Activated naive CD8-positive, alpha-beta T cell treated with anti-CD3 and anti-CD28 coated beads, Interleukin-2, amount 10 ng/mL, durations not matched to agents 7 days and 5 days (primary cell): ENCODE measurements around the gene DRGX. TPM values are rescaled to one million over a fixed set of nuclear protein-coding genes. Genes with fewer than 3 reads are reported as not detected.

Experiments
- ATAC-seq: fragments of 150-1000 bp; cut with Tn5 transposase; one replicate; pipeline ENCODE4 v1.10.0; 2021; ENCODE audit warnings: low read depth, moderate library complexity
- POLR2A ChIA-PET: fragments of 350-600 bp; sonication (Branson Sonifier 250); formaldehyde crosslinking; loops from one replicate; lab custom pipeline; 2021; ENCODE audit warnings: antibody characterized with exemption; lab: Charles Lee
- DNase-seq: peaks from one replicate; pipeline ENCODE4 v3.0.0; 2021
- H3K27ac Mint-ChIP-seq: one replicate; pipeline ENCODE4 v1.8.0; 2022; ENCODE audit warnings: mild to moderate bottlenecking, mixed read lengths
- H3K27me3 Mint-ChIP-seq: one replicate; pipeline ENCODE4 v1.8.0; 2022; ENCODE audit warnings: mild to moderate bottlenecking, moderate library complexity, mixed read lengths
- H3K36me3 Mint-ChIP-seq: one replicate; pipeline ENCODE4 v1.8.0; 2021; ENCODE audit warnings: mild to moderate bottlenecking, mixed read lengths
- H3K4me1 Mint-ChIP-seq: one replicate; pipeline ENCODE4 v1.8.0; 2021; ENCODE audit warnings: mixed read lengths
- H3K4me3 Mint-ChIP-seq: one replicate; pipeline ENCODE4 v1.8.0; 2022; ENCODE audit warnings: mild to moderate bottlenecking, moderate library complexity, mixed read lengths
- H3K9me3 Mint-ChIP-seq: one replicate; pipeline ENCODE4 v1.8.0; 2021; ENCODE audit warnings: mixed read lengths
- total RNA-seq, 2 experiments: library from RNA; stranded (reverse); gene quantifications; one replicate each; pipeline ENCODE4 v1.2.3, GENCODE V29; 2021

DRGX gene
- total RNA-seq, 2 experiments from 2014 or later = not detected

DNA sequence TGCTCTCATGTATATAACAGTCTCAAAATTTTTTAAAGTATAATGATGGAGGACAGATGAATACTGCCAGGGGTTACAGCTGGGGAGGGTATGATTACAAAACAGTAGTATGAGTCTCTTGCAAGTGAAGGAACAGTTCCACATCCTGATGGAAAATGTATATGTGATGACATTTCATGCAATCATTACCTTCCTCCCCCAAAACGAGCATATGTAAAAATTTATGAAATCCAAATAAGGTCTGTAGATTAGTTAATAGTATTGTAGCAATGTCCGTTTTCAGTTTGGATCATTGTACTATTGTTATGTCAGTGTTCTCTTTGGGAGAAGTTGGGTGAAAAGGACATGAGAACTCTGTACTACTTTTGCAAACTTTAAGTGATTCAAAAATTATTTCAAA lies 38.0 kb downstream of the DRGX start:
- DNase-seq = no peak
- no peak overlapping the region for H3K4me3 Mint-ChIP-seq
- POLR2A ChIA-PET = no interaction called here
- no peak overlapping the region for H3K27ac Mint-ChIP-seq
- ATAC-seq = no peak
- peaks cover 16% of the 10 kb centered on the region for H3K27me3 Mint-ChIP-seq
- no peaks in the 10 kb centered on the region for H3K36me3 Mint-ChIP-seq
- peaks cover 2% of the 10 kb centered on the region for H3K9me3 Mint-ChIP-seq
- peaks cover 4% of the 10 kb centered on the region for H3K4me1 Mint-ChIP-seq

DNA sequence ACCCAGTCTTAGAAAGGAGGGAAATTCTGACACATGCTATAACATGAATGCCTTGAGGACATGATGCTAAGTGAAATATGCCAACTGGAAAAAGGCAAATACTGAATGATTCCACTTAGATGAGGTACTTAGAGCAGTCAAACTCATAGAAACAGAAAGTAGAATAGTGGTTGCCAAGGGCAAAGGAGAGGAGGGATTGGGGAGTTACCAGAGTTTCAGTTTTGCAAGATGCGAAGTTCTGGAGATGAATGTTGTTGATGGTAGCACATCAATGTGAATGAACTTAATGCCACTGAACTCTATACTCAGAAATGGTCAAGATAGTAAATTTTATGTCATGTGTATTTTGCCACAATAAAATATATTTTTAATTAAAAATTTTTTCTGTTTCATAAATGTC lies 38.9 kb downstream of the DRGX start:
- peaks cover 4% of the 10 kb centered on the region for H3K4me1 Mint-ChIP-seq
- H3K4me3 Mint-ChIP-seq = no peak overlapping the region
- no peak overlapping the region for H3K27ac Mint-ChIP-seq
- POLR2A ChIA-PET = no interaction called here
- no peaks in the 10 kb centered on the region for H3K36me3 Mint-ChIP-seq
- H3K27me3 Mint-ChIP-seq = peaks cover 13% of the 10 kb centered on the region
- H3K9me3 Mint-ChIP-seq = peaks cover 2% of the 10 kb centered on the region
- no peak for DNase-seq
- no peak for ATAC-seq

DNA sequence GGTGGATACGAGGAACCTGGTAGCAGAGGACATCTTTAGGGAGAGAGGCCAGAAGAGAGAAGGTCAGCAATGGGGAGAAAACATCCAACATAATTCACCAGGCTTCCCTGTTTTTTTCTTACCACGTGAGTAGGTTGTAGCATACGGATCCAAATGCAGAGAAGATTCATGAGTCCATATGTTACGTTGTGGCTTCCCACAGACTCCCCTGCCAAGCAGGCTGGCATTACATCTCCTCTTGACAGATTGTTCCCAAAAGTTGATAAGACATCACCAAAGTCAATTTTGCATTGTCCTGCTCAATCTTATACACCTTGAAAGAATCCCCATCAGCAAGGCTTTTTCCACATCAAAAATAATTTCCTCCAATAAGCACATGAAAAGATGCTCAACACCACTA lies 39.7 kb downstream of the DRGX start:
- peaks cover 2% of the 10 kb centered on the region for H3K9me3 Mint-ChIP-seq
- H3K27me3 Mint-ChIP-seq = peaks cover 13% of the 10 kb centered on the region
- POLR2A ChIA-PET = no interaction called here
- H3K36me3 Mint-ChIP-seq = no peaks in the 10 kb centered on the region
- H3K27ac Mint-ChIP-seq = no peak overlapping the region
- no peak overlapping the region for H3K4me3 Mint-ChIP-seq
- ATAC-seq (no peak), DNase-seq (no peak)
- peaks cover 4% of the 10 kb centered on the region for H3K4me1 Mint-ChIP-seq

DNA sequence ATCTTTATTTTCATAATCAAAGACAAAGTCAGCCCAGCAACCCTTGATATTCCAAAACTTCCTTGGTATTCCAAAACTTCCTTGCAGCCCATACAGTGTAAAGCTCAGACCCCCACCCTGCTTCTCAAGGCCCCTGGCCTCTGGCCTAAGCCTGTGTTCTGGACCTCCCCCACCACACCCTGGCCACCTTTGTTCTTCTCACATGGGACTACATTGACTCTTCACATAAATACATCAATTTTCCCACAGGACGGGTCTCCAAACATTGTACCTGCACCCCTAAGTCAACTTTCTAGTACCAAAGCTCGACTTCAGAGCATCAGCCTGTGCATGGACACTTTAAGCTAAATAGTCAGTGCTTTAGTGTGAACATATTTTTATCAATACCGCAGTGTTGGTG lies 40.7 kb downstream of the DRGX start:
- no peak overlapping the region for H3K27ac Mint-ChIP-seq
- POLR2A ChIA-PET = no interaction called here
- H3K36me3 Mint-ChIP-seq = no peaks in the 10 kb centered on the region
- ATAC-seq (no peak), DNase-seq (no peak)
- H3K27me3 Mint-ChIP-seq = peaks cover 13% of the 10 kb centered on the region
- peaks cover 4% of the 10 kb centered on the region for H3K4me1 Mint-ChIP-seq
- no peak overlapping the region for H3K4me3 Mint-ChIP-seq
- H3K9me3 Mint-ChIP-seq = peaks cover 4% of the 10 kb centered on the region

DNA sequence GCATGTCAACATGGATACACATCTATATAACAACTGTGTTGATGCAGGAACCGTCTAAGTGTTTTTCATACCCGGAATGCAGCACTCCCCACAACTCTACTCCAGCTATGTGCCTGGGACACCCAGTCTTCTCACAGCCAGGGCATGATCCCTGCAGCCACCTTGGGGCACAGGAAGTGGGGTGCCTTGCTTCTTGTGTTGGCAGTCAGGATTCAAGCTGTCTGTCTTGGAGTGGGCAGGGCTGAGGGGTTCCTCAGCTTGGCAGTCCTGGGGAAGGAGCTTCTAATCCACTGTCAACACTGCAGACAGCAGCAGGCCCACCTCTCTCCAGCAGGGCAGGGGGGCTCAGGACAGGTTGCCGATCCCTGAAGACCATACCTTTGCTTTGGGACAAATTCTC lies 41.3 kb downstream of the DRGX start:
- peaks cover 4% of the 10 kb centered on the region for H3K9me3 Mint-ChIP-seq
- no peak for DNase-seq
- POLR2A ChIA-PET = no interaction called here
- no peak for ATAC-seq
- H3K36me3 Mint-ChIP-seq = no peaks in the 10 kb centered on the region
- H3K4me1 Mint-ChIP-seq = peaks cover 4% of the 10 kb centered on the region
- H3K27me3 Mint-ChIP-seq = peaks cover 15% of the 10 kb centered on the region
- H3K4me3 Mint-ChIP-seq = no peak overlapping the region
- H3K27ac Mint-ChIP-seq = no peak overlapping the region

DNA sequence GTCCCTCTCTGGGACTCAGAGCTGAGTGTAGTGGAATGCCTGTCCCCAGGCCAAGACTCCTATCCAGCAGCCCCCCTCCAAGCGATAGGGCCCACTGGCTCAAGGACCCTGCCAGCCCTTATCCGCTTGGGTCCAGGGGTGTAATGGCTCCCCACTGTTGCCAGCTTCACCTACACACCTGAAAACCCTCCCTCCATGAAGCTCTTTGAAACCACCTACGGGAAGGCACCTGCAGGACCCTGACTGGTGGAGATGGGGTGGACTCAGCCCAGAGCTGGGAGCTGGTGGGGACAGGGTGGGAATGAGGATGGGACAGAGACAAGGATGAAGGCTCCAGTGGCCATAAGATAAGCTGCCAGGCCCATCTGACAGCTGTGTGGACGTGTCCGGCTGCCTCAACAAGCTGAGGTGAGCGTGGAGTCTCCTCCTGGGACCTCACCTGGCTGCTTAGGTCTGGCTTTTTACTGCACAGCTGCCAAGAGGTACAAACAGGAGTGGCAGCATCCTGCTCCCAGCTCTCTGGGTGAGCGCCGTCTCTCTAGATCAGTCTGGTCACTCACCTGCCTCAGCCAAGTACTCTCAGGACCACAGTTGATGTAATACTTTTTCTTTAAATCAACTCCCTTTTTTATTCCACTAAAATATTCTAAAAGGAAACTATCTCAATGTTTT lies 41.9 kb downstream of the DRGX start:
- H3K9me3 Mint-ChIP-seq = peaks cover 6% of the 10 kb centered on the region
- no peak overlapping the region for H3K27ac Mint-ChIP-seq
- DNase-seq (no peak), ATAC-seq (no peak)
- no peak overlapping the region for H3K4me3 Mint-ChIP-seq
- peaks cover 4% of the 10 kb centered on the region for H3K4me1 Mint-ChIP-seq
- peaks cover 15% of the 10 kb centered on the region for H3K27me3 Mint-ChIP-seq
- H3K36me3 Mint-ChIP-seq = no peaks in the 10 kb centered on the region
- POLR2A ChIA-PET = no interaction called here

DNA sequence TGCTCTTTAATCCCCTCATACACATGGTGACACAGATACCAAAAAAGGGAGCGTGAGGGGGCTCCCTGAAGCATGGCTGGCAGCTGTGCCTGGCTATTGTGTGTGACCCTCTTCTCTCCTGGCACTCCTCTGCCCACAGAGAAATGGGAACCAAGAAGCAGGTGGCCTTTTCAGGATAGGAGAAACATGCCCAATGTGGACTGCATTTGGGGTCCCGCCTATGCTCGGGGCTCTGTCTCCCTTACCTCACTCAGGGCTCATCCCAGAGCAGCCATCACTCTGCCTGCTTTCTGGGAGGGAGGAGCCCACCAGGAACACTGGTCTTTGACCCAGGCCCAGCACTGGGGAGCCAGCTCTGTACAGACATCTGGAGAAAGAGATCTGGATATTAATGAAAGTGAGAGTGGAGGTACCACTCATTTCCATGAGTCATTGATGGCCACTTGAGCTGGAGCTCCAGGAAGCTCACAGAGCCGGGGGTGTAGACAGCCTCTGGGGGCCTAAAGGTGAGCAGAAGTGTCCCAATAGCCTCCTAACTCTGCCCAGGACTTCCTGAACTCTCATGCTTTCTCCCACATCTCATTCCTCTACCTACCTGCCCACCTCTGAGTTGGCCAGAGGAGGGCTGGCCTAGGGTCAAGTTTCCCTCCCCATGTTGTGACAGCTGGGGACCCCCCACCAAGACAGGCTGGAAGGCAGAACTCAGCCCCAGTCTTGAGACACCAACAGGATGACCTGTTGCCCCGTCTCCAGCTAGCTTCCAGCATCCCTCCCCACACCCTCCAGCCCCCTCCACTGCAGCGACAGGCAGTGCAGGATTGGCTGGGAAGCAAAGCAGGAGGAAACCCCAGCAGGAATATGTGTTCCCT lies 42.6 kb downstream of the DRGX start:
- POLR2A ChIA-PET = no interaction called here
- H3K36me3 Mint-ChIP-seq = no peaks in the 10 kb centered on the region
- H3K27me3 Mint-ChIP-seq = peaks cover 18% of the 10 kb centered on the region
- H3K4me3 Mint-ChIP-seq = no peak overlapping the region
- no peak for DNase-seq
- no peak overlapping the region for H3K27ac Mint-ChIP-seq
- peaks cover 6% of the 10 kb centered on the region for H3K9me3 Mint-ChIP-seq
- H3K4me1 Mint-ChIP-seq = peaks cover 4% of the 10 kb centered on the region
- ATAC-seq = no peak

DNA sequence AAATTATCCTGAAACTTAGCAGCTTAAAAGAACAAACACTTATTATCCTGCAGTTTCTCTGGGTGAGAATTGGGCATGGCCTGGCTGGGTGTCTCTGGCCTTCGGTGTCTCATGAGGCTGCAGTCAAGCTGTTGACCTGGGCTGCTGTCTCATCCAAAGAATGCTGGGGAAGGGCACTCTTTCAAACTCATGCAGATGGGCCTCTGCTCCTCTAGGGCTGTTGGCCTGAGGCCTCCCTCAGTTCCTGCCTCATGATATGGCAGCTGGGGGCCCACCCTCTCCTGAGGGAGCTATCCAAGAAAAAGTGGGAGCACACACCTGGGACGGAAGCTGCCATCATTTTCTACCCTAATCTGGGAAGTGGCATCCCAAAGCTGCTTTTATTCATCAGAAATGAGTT lies 43.6 kb downstream of the DRGX start:
- Mint-ChIP-seq H3K4me3 (no peak overlapping the region), H3K4me1 (peaks cover 4% of the 10 kb centered on the region), H3K36me3 (no peaks in the 10 kb centered on the region), H3K9me3 (peaks cover 4% of the 10 kb centered on the region), H3K27me3 (peaks cover 8% of the 10 kb centered on the region), H3K27ac (no peak overlapping the region)
- ATAC-seq (no peak), DNase-seq (no peak)
- POLR2A ChIA-PET = no interaction called here

DNA sequence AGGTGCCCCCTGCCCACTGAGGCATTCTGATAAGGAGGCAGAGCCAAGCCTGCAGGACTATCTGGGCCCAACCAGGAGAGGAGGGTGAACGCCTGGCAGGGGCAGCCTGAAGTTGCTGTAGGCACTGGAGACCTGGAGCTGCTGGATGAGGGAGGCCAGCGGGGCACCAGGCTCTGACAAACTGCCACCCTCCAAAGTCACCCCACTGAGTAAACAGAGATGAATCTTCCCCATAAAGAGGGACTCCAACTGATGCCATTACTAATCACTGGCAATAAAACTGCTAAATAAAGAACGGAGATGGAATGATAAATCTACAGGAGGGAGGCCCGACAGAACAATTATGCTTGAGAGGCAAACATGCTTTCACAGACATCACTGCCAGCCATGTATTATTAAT lies 44.2 kb downstream of the DRGX start:
- no peak overlapping the region for H3K27ac Mint-ChIP-seq
- ATAC-seq (no peak), DNase-seq (no peak)
- H3K4me3 Mint-ChIP-seq = no peak overlapping the region
- H3K36me3 Mint-ChIP-seq = no peaks in the 10 kb centered on the region
- POLR2A ChIA-PET = no interaction called here
- H3K4me1 Mint-ChIP-seq = peaks cover under 1% of the 10 kb centered on the region
- peaks cover 7% of the 10 kb centered on the region for H3K27me3 Mint-ChIP-seq
- peaks cover 4% of the 10 kb centered on the region for H3K9me3 Mint-ChIP-seq

DNA sequence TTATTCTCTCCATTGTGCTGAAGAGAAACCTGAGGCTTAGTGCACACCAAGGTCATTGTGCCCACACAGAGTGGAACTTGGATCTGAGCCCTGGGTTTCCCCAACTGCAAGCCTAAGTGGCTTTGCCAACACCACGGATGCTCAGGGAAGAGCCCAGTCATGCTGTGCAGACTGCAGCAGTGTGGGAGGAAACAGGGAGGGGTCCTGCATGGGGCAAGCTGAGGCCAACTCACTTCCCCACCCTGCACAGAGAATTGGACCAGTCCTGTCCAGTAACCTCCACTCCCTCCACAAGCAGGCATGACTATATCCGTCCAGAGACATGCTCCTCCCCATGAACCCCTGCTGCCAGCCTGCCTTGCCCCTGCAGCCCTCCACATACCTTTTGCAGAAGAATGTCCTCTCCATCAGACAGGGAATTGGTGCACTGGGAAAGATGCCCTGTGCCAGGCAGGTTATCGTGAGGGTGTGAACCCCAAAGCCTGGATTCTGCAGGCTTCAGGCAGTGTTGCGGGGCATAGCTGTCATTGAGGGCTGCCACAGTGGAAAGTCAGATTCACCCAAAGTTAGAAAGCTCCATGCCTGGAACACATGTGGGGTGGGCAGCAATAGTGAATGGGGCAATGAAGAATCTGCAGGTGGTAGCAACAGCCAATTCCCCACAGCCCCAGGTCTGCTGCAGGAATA lies 44.9 kb downstream of the DRGX start:
- ATAC-seq (no peak), DNase-seq (no peak)
- POLR2A ChIA-PET = no interaction called here
- Mint-ChIP-seq H3K27me3 (peaks cover 8% of the 10 kb centered on the region), H3K36me3 (no peaks in the 10 kb centered on the region), H3K4me3 (no peak overlapping the region), H3K27ac (no peak overlapping the region), H3K9me3 (peaks cover 4% of the 10 kb centered on the region), H3K4me1 (no peaks in the 10 kb centered on the region)

DNA sequence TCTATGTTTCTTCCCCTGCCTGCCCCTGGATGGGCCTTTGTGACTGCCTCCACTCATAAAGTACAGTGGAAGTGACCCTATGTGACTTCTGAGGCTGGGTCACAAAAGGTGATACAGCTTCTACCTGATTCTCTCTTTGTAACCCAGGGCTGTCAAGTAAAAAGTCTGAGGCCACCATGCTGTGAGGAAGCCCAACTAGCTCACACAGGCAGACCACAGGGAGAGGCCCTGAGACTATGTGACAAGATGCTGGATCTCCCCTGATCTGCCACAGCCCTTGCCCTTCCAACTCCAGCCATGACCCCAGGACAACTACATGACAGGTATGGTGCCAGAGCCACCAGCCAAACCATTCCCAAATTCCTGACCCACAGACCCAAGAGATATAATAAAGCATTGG lies 45.8 kb downstream of the DRGX start:
- H3K4me1 Mint-ChIP-seq = no peaks in the 10 kb centered on the region
- H3K9me3 Mint-ChIP-seq = peaks cover 4% of the 10 kb centered on the region
- POLR2A ChIA-PET = no interaction called here
- ATAC-seq (no peak), DNase-seq (no peak)
- no peaks in the 10 kb centered on the region for H3K36me3 Mint-ChIP-seq
- H3K27ac Mint-ChIP-seq = no peak overlapping the region
- H3K27me3 Mint-ChIP-seq = peaks cover 15% of the 10 kb centered on the region
- no peak overlapping the region for H3K4me3 Mint-ChIP-seq

DNA sequence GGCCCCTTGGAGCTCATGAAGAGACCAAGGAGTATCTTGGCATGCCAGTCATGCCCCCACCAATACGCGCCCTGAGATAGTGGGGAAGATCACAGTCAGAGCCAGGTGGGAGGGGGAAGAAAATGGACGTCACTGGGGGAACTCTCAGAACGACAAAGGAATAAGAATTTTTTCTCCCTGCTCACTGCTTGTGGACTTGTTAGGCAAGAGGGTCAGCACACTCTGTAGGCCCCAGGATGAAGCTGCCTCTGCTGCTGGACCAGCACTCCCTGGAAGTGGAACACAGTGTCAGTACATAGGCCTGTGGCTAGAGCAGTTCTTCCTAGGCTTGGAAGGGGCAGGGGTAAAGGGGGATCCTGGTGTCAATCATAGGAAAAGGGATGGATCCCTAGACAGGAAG lies 46.5 kb downstream of the DRGX start:
- Mint-ChIP-seq H3K36me3 (no peaks in the 10 kb centered on the region), H3K27me3 (peaks cover 22% of the 10 kb centered on the region), H3K9me3 (peaks cover 4% of the 10 kb centered on the region), H3K4me3 (no peak overlapping the region), H3K27ac (no peak overlapping the region), H3K4me1 (no peaks in the 10 kb centered on the region)
- POLR2A ChIA-PET = no interaction called here
- ATAC-seq (no peak), DNase-seq (no peak)

DNA sequence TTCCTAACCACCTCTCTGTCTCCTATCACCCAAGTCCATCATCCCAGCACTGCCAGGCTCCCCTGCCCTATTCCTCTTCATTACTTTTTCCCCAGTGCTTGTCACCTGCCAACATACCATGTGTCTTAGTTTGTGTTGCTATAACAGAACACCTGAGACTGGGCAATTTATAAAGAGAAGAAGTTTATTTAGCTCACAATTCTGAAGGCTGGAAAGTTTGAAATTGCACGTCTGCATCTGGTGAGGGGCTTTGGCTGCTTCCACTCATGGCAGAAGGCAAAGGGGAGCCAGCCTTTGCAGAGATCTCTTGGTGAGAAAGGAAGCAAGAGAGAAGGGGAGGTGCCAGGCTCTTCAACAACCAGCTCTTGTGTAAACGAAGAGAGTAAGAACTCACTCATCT lies 47.3 kb downstream of the DRGX start:
- POLR2A ChIA-PET = no interaction called here
- ATAC-seq (no peak), DNase-seq (no peak)
- no peaks in the 10 kb centered on the region for H3K4me1 Mint-ChIP-seq
- H3K27ac Mint-ChIP-seq = no peak overlapping the region
- no peak overlapping the region for H3K4me3 Mint-ChIP-seq
- H3K36me3 Mint-ChIP-seq = no peaks in the 10 kb centered on the region
- H3K9me3 Mint-ChIP-seq = peaks cover 4% of the 10 kb centered on the region
- H3K27me3 Mint-ChIP-seq = peaks cover 29% of the 10 kb centered on the region

DNA sequence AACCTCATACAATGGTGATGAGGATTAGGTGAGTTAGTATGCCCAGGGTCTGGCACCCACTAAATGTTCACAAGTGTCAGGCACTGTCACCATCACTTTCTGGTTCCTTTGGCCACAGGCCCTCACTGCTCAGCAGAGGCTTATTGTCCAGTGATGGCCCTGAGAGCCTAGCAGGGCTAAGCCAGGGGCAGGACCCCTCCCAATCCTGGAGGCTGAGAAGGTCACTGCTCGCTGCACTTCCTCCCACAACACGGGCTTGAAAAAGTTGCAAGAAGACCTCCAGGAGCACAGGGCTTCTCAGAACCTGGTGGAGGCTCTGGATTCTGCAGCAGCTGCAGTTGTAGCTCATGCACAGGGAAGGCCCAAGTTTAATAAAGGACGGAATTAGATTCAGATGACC lies 48.1 kb downstream of the DRGX start:
- ATAC-seq = no peak
- DNase-seq = no peak
- H3K4me3 Mint-ChIP-seq = no peak overlapping the region
- H3K27me3 Mint-ChIP-seq = peaks cover 33% of the 10 kb centered on the region
- H3K4me1 Mint-ChIP-seq = no peaks in the 10 kb centered on the region
- POLR2A ChIA-PET = no interaction called here
- no peaks in the 10 kb centered on the region for H3K36me3 Mint-ChIP-seq
- H3K9me3 Mint-ChIP-seq = peaks cover 4% of the 10 kb centered on the region
- H3K27ac Mint-ChIP-seq = no peak overlapping the region
